ENCODE data around the gene ANKS1B. TPM values are rescaled to one million over a fixed set of nuclear protein-coding genes. Genes with fewer than 3 reads are reported as not detected.

The ANKS1B gene
- total RNA-seq, 4 donors from 2014 or later: 0.88 to 10.7 (median 4.4) TPM

- Histone ChIP-seq H3K27ac (no peak overlapping the region), H3K27me3 (no peaks in the 10 kb centered on the region), H3K4me1 (no peaks in the 10 kb centered on the region), H3K36me3 (no peaks in the 10 kb centered on the region), H3K9me3 (no peaks in the 10 kb centered on the region), H3K4me3 (no peak overlapping the region)
- DNase-seq: no peak
- no peak for TF ChIP-seq POLR2A (IDR thresholded peaks at IDR 0.05)
- TF ChIP-seq CTCF (IDR thresholded peaks at IDR 0.05): no peak
Measured at GRCh38 chr12:99152337-99152736, 832.4 kb downstream of the ANKS1B start.

GRCh38 chr12:99151744-99152143 lies 833.0 kb downstream of the ANKS1B start:
- H3K27ac ChIP-seq: no peak overlapping the region
- no peaks in the 10 kb centered on the region for H3K9me3 ChIP-seq
- no peaks in the 10 kb centered on the region for H3K27me3 ChIP-seq
- TF ChIP-seq CTCF (IDR thresholded peaks at IDR 0.05) (no peak), POLR2A (IDR thresholded peaks at IDR 0.05) (no peak)
- no peak for DNase-seq
- H3K4me1 ChIP-seq: no peaks in the 10 kb centered on the region
- no peak overlapping the region for H3K4me3 ChIP-seq
- H3K36me3 ChIP-seq: no peaks in the 10 kb centered on the region

- Histone ChIP-seq H3K4me1 (no peaks in the 10 kb centered on the region), H3K9me3 (no peaks in the 10 kb centered on the region), H3K27me3 (no peaks in the 10 kb centered on the region), H3K4me3 (no peak overlapping the region), H3K27ac (no peak overlapping the region), H3K36me3 (no peaks in the 10 kb centered on the region)
- no peak for DNase-seq
- no peak for TF ChIP-seq POLR2A (IDR thresholded peaks at IDR 0.05)
- no peak for TF ChIP-seq CTCF (IDR thresholded peaks at IDR 0.05)
Measured at GRCh38 chr12:99147130-99147529, 837.6 kb downstream of the ANKS1B start.

- Histone ChIP-seq H3K36me3 (no peaks in the 10 kb centered on the region), H3K4me3 (no peak overlapping the region), H3K27ac (no peak overlapping the region), H3K9me3 (no peaks in the 10 kb centered on the region), H3K27me3 (no peaks in the 10 kb centered on the region), H3K4me1 (no peaks in the 10 kb centered on the region)
- DNase-seq: no peak
- no peak for TF ChIP-seq POLR2A (IDR thresholded peaks at IDR 0.05)
- TF ChIP-seq CTCF (IDR thresholded peaks at IDR 0.05): no peak
Measured at GRCh38 chr12:99146730-99147129, 838.0 kb downstream of the ANKS1B start.

GRCh38 chr12:99146185-99146584 lies 838.6 kb downstream of the ANKS1B start:
- Histone ChIP-seq H3K4me1 (no peaks in the 10 kb centered on the region), H3K9me3 (no peaks in the 10 kb centered on the region), H3K36me3 (no peaks in the 10 kb centered on the region), H3K27me3 (no peaks in the 10 kb centered on the region), H3K4me3 (no peak overlapping the region), H3K27ac (no peak overlapping the region)
- no peak for DNase-seq
- TF ChIP-seq POLR2A (IDR thresholded peaks at IDR 0.05) (no peak), CTCF (IDR thresholded peaks at IDR 0.05) (no peak)

- H3K27me3 ChIP-seq: no peaks in the 10 kb centered on the region
- no peak for TF ChIP-seq POLR2A (IDR thresholded peaks at IDR 0.05)
- no peak for TF ChIP-seq CTCF (IDR thresholded peaks at IDR 0.05)
- H3K27ac ChIP-seq: no peak overlapping the region
- H3K36me3 ChIP-seq: no peaks in the 10 kb centered on the region
- no peaks in the 10 kb centered on the region for H3K4me1 ChIP-seq
- DNase-seq: no peak
- no peaks in the 10 kb centered on the region for H3K9me3 ChIP-seq
- no peak overlapping the region for H3K4me3 ChIP-seq
Measured at GRCh38 chr12:99142651-99143050, 842.1 kb downstream of the ANKS1B start.

All from Peyer's patch (tissue), 4 donors.